A673 (cell line): Measurements from ENCODE around the gene CUEDC2.

Experiments
- EZH2 ChIP-seq: fragments of 200-600 bp; sonication (generic); IDR thresholded peaks from 2 replicates; pipeline ENCODE4 v1.6.1; 2017; ENCODE audit warnings: borderline replicate concordance, low read depth, mild to moderate bottlenecking, mixed read lengths, antibody characterized with exemption, low read length; ENCODE audit not compliant: poor library complexity, severe bottlenecking
- TF ChIP-seq, protein P1 (sequence below): fragments of 300-800, 200-600 bp; sonication (generic); conservative IDR thresholded peaks from 2 replicates; pipeline ENCODE4 v1.5.1; 2017; ENCODE audit warnings: low read depth, mild to moderate bottlenecking, antibody characterized with exemption, low read length, moderate library complexity, mixed read lengths

DNA sequence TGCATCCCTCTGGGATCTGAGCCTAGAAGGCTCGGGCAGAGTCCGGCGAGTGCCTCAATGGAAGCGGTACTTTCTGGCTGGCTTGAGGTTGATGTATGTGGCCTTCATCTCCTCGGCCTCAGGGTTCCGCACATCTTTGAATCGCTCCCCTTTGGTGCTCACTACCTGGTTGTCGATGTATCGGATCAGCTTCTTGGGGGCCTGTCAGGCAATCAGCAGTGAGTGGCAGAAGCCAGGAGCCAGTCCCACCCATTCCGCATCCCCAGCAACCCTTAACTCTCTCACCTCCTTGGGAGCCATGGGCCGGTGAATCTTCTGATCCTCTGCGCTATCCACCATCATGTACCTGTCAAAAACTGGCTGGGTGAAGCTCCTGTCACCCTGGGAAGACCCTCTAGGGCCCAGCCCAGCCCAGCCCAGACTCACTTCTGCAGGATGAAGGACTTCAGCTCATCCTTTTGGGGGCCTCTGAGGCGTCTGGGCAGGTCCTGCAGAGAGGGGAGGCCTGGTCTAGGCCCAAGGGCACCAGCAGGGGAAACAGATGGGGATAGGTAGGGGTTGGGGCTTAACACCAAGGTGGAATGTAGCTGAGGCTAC, 8.9 kb downstream of the CUEDC2 start:
- TF ChIP-seq, protein P1, sequence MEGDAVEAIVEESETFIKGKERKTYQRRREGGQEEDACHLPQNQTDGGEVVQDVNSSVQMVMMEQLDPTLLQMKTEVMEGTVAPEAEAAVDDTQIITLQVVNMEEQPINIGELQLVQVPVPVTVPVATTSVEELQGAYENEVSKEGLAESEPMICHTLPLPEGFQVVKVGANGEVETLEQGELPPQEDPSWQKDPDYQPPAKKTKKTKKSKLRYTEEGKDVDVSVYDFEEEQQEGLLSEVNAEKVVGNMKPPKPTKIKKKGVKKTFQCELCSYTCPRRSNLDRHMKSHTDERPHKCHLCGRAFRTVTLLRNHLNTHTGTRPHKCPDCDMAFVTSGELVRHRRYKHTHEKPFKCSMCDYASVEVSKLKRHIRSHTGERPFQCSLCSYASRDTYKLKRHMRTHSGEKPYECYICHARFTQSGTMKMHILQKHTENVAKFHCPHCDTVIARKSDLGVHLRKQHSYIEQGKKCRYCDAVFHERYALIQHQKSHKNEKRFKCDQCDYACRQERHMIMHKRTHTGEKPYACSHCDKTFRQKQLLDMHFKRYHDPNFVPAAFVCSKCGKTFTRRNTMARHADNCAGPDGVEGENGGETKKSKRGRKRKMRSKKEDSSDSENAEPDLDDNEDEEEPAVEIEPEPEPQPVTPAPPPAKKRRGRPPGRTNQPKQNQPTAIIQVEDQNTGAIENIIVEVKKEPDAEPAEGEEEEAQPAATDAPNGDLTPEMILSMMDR, result no peak
- no peak for TF ChIP-seq EZH2
